Epithelial cell of esophagus (primary cell): ENCODE data around the gene AKR7A2.
"Not testable (repeated sequence)": the region's sequence is repeated elsewhere in the genome, so short reads cannot be mapped to it uniquely, and the experiment has no call there.

ENCODE experiments used
- DNase-seq: peaks from one replicate; pipeline ENCODE4 v3.0.0; 2010; ENCODE audit warnings: low read depth
- H3K4me3 ChIP-seq: 2 replicates; pipeline ENCODE4 v1.5.1; 2011; ENCODE audit warnings: mild to moderate bottlenecking, low read length, control low read depth
- TF ChIP-seq, protein P1 (sequence below): IDR thresholded peaks from 2 replicates; pipeline ENCODE4 v1.5.1; 2011; ENCODE audit warnings: low read depth, mild to moderate bottlenecking, low read length, control low read depth, inconsistent platforms; ENCODE audit not compliant: insufficient read depth; ENCODE audit errors: missing control alignments

AKR7A2 gene

DNA sequence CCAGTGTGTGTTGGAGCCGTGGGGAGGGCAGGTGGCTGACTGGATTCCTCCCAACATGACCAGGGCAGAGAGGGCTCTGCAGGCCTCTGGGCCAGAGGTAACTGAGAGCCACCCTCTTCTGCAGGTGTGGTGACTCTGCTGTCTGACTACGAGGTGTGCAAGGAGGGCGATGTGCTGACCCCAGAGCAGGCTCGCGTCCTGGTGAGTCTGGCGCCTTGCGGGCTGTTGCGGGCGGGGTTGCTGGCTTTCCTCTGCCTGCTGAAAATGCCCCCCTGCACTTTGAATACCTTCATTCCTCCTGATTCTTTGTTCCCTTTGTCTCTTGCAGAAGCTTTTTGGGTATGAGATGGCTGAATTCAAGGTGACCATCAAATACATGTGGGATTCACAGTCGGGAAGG, 53.6 kb downstream of the AKR7A2 start:
- TF ChIP-seq, protein P1, sequence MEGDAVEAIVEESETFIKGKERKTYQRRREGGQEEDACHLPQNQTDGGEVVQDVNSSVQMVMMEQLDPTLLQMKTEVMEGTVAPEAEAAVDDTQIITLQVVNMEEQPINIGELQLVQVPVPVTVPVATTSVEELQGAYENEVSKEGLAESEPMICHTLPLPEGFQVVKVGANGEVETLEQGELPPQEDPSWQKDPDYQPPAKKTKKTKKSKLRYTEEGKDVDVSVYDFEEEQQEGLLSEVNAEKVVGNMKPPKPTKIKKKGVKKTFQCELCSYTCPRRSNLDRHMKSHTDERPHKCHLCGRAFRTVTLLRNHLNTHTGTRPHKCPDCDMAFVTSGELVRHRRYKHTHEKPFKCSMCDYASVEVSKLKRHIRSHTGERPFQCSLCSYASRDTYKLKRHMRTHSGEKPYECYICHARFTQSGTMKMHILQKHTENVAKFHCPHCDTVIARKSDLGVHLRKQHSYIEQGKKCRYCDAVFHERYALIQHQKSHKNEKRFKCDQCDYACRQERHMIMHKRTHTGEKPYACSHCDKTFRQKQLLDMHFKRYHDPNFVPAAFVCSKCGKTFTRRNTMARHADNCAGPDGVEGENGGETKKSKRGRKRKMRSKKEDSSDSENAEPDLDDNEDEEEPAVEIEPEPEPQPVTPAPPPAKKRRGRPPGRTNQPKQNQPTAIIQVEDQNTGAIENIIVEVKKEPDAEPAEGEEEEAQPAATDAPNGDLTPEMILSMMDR = no peak
- no peak for DNase-seq
- no peak overlapping the region for H3K4me3 ChIP-seq

DNA sequence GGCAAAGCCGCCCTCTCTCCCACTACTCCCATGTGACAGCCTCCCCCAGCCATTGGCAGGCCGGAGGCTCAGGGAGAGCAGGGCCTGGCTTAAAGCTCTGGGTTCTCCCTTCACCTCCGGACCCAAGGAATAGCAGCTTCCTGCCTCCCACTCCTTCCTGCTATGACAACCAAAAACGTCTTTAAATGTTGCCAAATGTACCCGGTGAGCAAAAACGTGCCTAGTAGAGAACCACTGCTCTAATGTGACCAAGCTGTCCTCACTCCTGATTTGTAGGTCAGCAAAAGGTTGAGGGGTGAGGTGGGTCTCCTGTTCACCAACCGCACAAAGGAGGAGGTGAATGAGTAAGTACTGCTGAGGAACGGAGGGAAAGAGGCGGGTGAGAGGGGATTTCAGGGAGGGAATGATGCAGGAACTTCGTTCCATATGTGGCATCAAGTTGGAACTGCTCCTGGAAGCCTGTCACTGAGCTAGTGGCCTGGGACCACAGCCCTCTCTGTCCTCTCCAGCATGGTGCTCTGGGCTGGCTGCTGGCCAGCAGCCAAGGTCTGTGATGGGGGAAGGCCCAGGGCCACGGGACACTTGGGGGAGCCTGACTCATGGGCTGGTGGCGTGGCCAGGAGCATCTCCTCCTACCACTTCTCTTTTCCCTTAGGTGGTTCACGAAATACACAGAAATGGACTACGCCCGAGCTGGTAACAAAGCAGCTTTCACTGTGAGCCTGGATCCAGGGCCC, 54.6 kb downstream of the AKR7A2 start:
- TF ChIP-seq, protein P1 = no peak
- no peak overlapping the region for H3K4me3 ChIP-seq
- no peak for DNase-seq

DNA sequence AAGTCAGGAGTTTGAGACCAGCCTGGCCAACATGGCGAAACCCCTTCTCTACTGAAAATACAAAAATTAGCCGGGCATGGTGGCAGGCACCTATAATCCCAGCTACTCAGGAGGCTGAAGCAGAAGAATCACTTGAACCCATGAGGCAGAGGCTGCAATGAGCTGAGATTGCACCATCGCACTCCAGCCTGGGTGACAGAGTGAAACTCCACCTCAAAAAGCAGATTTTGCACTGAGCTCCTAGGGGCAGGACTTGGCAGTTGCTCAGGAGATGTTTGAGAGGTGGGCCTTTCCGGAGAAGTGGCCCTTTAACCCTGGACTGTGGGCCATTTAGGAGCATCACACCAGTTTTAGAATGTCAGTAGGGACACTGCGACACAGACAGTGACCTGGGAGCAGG, 55.6 kb downstream of the AKR7A2 start:
- not testable (repeated sequence) for DNase-seq, H3K4me3 ChIP-seq

DNA sequence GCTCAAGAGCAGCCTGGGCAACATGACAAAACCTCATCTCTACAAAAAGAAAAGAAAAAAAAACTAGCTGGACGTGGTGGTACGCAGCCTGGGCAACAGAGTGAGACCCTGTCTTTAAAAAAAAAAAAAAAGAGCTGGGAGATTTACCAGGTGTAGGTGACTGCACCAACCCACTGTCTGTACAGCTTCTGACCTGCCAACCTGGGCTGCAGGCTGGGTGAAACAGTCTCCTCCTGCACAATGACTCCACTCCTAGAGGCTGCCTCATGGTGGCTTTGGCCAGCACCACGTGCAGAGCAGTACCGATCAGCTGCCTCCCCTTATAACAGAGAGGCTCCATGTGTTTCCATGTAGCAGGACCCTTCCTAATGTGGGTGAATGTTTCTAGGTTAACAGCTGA, 56.7 kb downstream of the AKR7A2 start:
- TF ChIP-seq, protein P1 = no peak
- no peak overlapping the region for H3K4me3 ChIP-seq
- no peak for DNase-seq

DNA sequence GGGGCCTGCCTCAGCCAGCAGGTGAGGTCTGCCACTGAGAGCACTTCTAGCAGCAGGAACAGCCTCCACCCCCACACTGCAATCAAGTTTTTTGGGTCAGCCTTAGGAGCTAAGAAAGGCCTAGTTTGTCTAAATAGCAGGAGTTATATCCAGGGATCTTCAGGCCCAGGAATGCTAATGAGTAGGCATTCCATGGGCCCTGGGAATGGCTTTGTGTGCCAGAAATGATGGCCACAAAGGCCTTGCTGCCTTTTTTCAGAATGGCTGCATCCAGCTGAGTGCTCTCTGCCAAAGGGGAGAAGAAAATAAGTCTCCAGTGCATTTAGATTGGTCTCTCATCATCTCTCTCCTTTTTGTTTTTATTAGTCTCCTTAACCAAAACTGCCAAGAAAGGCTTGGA, 57.5 kb downstream of the AKR7A2 start:
- H3K4me3 ChIP-seq = no peak overlapping the region
- no peak for DNase-seq
- TF ChIP-seq, protein P1 = no peak
